GM21381 (cell line): ENCODE results near the gene CDK14.

Source experiments
- ATAC-seq: cut with Tn5 transposase; IDR thresholded peaks from one replicate; pipeline ENCODE4 v1.9.1; 2021; ENCODE audit warnings: mild to moderate bottlenecking, moderate library complexity; ENCODE audit not compliant: unreplicated experiment

Gene CDK14

DNA sequence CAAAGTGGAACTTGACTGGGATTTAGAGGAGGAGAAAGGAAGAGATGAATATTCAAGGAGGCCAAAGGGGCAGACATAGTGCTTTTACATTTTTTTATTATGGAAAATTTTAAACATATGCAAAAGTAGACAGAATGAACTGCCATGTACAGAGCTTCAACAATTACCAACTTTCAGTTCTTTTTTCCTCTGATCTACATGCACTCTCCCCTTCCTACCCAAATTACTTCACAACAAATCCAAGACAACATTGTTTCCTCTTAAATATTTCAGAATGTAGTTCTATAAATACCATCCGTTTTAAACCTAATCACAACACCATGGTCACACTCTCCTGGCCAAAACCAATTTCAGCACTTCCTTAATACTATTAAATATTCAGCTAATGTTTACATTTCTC is 584.6 kb downstream of the CDK14 start:
- ATAC-seq, result no peak

DNA sequence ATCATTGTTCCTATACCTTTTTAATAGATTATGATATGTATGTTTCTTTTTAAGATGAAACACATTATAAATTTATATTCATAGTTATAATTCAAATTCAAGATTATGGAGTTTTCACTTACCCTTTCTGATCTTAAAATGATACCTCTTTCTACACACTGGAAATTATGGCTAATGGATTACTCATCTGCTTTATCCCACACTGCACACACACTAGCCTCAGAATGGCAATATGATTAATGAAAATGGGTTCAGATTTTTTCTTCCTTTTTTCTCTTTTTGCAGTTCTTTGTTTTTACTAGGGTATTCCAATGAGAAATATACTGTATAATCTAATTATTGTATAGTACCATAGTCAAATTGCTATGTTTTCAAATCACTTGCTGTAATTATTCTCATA is 585.8 kb downstream of the CDK14 start:
- ATAC-seq, result no peak

DNA sequence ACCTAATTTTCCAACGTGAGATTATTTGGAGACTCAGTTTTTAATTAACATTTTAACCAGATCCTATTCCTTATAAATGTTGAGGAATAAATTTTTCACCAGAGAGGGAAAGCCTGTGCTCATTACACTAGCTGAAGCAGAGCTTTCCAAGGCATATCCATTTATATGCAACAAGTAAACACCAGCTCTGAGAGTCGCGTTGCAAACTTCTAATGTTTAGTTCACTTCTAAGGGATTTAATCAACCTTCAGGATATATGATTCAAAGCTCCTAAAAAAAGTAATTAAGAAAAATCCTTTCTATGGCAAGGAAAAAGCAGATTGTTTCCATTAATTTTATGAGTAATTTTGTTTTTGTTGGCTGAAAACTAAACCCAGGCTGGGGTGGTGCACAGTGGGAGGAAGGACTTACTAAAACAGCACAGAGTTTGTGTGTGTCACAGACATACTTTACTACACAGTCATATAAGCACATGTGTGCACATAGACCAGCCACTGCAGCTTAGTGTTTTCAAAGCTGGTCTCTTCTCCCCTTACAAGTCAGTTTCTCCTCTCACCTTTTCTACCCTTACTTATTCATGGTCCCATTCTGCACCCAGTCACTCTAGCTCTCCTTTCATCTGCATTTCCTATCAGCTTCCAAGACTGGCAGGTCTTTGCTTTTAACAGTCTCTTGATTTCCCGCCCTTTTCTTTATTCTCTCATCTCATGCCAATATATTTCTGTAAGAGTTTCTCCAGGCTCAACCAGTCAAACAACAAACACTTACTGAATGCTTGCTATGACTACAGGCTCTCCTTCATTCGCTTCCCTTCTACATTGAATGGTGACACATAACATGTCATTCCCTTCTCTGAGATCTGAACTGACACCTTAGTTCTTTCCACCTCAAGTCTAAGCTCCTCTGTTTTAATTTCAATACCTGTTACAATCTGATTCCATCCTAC is 587.0 kb downstream of the CDK14 start:
- ATAC-seq, result no peak

- ATAC-seq, result no peak
Observed at GRCh38 chr7:91185771-91186170, 589.6 kb downstream of the CDK14 start.

- ATAC-seq, result no peak
Observed at GRCh38 chr7:91187061-91187460, 590.9 kb downstream of the CDK14 start.

DNA sequence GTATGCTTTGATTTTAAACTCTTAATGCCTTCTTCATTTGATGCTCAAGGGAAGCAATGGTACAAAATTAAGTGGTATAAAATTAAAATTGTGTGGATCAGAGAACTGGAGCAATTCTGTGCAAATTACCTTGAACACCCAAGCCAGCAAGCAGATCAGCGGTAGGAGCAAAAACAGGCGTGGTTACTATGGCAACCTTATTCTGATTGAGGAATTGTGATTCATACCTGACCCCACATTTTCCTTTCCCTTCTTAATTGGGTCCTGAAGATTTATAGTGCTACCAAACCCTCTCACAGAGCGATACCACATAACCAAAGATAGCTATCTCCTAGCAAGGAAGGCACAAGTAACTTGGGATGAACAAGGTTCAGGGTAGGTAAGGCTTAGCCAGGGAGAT is 595.6 kb downstream of the CDK14 start:
- ATAC-seq, result no peak

DNA sequence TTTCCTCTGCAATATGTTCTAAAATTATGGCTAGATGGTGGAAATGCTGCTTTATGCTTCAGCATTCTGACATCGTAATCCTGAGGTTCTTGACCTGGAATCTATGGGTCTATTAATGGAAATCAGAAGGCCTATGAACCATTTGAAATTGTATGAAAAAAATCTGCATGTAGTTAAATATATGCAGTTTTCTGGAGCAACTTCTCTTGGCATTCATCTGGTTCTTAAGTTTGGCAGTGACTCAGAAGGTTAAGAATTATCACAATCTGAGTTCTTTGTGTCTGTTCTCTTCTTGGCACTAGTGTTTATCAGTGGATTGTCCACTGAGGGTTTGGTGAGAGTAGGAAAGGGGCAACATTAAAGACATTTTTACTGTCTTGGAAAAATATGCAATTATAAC is 597.0 kb downstream of the CDK14 start:
- ATAC-seq, result no peak

- no peak for ATAC-seq
Observed at GRCh38 chr7:91194841-91195240, 598.7 kb downstream of the CDK14 start.

DNA sequence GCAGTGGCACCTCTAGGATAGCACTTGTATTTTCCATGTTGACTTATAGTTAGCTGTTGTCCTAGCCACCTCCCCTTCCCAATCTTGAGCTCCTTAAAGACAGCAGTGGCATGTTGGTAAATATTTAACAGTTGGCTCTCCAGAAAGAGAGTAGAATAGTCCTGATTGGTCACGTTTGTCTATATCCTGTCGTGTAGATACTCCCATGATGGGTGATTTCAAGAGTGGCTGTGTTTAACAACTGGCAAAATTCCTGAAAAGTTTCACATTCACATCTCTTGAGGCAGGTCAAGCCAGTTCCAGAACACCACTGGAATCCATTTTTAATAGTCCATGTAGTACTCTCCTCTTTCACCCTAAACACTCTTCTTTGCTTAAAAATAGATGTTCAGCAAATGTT is 599.9 kb downstream of the CDK14 start:
- no peak for ATAC-seq

GRCh38 chr7:91198371-91198770 is 602.2 kb downstream of the CDK14 start:
- ATAC-seq, result no peak

- ATAC-seq, result no peak
Observed at GRCh38 chr7:91199601-91200000, 603.5 kb downstream of the CDK14 start.

GRCh38 chr7:91201442-91202113 is 605.5 kb downstream of the CDK14 start:
- no peak for ATAC-seq

DNA sequence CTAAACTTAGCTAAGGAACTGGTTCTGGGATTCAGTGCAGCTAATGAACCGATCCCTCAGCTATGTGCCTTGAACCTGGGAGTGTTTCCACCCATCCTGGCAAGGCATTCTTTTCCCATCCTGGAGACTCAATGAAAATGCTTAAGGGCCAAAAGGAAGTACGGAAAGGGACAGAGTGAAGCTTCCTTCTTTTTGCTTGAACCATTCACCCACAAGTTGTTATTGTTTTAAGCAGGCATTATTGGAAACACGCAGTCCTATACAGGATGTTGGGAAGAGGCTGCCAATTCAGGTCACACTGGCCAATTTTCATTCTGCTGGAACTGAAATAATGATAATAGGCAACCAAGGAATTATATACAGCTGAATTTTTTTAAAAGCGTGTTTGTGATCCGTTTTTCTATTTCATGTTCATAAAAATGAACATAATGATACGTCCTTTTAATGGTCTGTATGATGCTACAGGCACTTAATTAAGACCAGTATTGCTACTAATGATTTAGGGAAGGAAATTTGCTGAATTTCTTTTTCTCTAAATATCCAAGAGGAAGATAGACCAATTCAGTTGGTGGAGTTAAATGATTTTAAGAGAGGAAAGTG is 610.3 kb downstream of the CDK14 start:
- no peak for ATAC-seq

GRCh38 chr7:91212582-91212981 is 616.5 kb downstream of the CDK14 start:
- no peak for ATAC-seq

DNA sequence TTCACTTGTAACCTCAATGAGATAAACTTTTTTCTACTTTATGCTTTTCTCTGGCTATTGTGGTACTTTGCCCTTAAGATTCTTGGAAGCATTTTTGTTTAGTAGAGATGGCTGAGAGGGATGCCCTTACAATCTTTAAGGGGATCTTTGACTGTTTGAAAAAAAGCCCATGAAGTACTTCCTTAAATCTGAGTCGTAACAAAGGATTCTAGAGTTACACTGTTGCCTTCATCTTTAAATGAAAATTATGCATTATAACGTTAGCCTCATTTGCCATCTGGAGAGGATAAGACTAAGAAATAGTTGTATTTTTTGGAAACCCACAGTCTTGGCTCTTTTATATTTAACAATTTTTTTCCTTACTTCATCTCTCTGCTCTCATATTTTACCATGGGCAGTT is 630.3 kb downstream of the CDK14 start:
- no peak for ATAC-seq

- ATAC-seq, result no peak
Observed at GRCh38 chr7:91228327-91228726, 632.2 kb downstream of the CDK14 start.

DNA sequence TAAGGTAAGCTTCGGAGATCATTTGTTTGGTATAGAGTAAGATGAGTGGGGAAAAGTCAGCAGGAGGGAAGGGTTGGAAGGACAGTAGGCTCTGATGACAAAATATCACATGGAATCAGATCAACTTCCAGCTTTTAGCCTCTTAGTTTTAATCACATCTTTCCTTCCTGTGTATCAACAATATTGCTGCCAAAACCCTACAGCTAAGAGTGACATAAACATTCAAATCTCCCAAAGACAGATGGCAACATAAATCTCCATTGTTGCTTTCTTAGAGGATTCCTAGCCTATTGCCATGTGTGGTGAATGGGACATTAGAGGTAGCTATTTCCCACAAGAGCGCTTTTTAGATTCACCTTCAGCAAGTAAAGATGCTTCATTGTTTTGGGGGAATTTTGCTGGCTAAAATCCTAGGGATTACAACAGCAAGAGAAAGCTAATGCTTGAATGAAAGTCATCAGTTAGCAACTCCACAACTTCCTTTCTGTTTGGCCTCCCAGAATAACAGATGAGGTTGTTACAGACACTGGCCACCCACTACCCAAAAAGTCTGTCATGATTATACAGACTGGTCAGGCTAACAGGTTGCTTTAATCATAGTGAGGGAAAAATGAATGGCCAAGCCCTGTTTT is 632.9 kb downstream of the CDK14 start:
- ATAC-seq, result no peak

DNA sequence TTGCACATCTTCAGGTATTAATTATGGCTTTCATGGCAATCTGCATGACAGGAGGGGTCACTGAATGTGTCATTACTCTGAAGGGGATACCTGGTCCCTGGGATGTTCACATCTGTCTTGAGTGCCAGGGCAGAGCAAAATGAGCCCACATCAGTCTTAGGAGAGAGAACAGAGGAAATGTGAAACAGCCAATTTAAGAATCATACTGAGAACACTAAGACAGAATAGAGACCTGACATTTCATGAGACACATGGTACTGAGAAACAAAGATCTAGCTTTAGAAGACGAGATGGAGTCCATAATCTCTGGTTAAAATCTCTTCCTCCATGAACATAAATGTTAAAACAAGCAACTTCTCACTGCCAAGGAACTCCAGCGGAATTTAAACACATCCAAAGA is 634.0 kb downstream of the CDK14 start:
- ATAC-seq, result no peak

DNA sequence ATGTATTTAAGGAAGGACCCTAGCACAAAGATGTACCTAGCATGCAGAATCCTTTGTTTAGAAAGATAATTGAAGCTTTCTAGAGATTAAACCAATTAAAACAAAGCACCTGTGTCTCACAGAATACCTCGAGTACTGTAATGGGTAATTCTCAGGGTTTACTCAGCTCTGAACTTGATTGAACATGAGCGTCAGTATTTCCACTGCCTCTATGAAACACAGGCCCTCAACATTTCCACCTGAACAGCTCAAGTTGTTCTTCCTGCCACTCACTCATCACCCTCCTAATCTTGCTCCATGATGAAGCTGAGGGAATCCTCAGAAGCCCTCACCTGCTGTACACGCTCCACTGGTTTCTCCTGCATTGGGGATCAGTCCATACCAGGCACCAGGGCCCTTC is 634.4 kb downstream of the CDK14 start:
- ATAC-seq, result no peak

GRCh38 chr7:91233212-91233611 is 637.1 kb downstream of the CDK14 start:
- ATAC-seq, result no peak

- ATAC-seq, result no peak
Observed at GRCh38 chr7:91235211-91235832, 639.2 kb downstream of the CDK14 start.
